ENCODE measurements around the gene GNE.
A peak's percentile ranks its signal among the peaks of the same experiment; 100 is the strongest.
"Not testable (repeated sequence)": the region's sequence is repeated elsewhere in the genome, so short reads cannot be mapped to it uniquely, and the experiment has no call there.

The GNE gene

DNA sequence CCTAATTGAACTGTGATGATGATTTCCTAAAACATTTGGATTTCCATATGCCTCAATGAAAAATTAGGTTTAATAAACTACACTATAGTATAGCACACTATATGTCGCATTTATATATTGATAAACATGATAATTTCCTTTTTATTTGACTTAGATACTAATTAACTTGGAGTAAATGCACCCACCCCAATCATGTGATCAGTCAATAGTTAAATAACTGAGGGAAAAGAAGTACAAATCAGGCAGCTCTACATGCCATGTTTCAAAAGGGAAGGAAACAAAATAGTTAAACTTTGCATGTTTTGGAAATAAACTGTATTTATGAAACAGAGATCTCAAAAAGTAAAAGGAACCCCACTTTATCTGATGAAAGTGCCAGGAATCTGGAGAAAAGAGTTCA is 18.0 kb upstream of the GNE start:
- Histone ChIP-seq H3K9me3 (ENCODE audit: control insufficient read depth in 2 of 2, low read length in 2 of 2) (no peaks in the 10 kb centered on the region), H3K4me3 (ENCODE audit: low read length in 2 of 2) (peak overlapping the region; percentile 50 to 71), H3K36me3 (ENCODE audit: control insufficient read depth in 2 of 2, insufficient read depth in 2 of 2, low read length in 2 of 2) (peaks cover 0 to 2% of the 10 kb centered on the region in 2 donors), H3K27ac (ENCODE audit: low read depth in 2 of 2, low read length in 2 of 2) (peak overlapping the region; percentile 58 to 62), H3K4me1 (ENCODE audit: control insufficient read depth in 2 of 2, insufficient read depth in 2 of 2, low read length in 2 of 2) (peaks cover 0 to 3% of the 10 kb centered on the region in 2 donors), H3K27me3 (ENCODE audit: control insufficient read depth in 2 of 2, insufficient read depth in 2 of 2, low read length in 2 of 2) (no peaks in the 10 kb centered on the region), H3K9ac (ENCODE audit: low read depth in 1 of 2, low read length in 2 of 2) (peak overlapping the region; percentile 49 to 64)

DNA sequence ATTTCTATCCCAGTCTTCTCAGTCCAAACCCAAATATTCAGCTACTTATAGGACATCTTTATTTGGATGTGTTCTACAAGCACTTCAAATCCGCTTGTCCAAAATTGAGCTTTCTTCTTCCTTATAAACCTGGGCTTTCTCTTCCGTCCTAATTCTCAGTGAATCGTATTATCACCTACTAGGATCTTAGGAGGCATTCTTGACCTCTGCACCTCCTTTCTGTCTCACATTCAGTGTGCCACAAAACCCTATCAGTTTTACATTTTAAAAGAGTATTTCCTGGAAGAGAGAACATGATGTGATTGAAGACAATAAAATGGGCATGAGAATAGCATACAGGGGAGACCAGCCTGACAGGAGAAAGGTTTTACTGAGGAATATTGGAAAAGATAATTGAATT is 16.8 kb upstream of the GNE start:
- H3K9me3 ChIP-seq (ENCODE audit: control insufficient read depth in 2 of 2, low read length in 2 of 2), result no peaks in the 10 kb centered on the region
- peak overlapping the region; percentile 56 to 58 for H3K27ac ChIP-seq (ENCODE audit: low read depth in 2 of 2, low read length in 2 of 2)
- peak overlapping the region; percentile 50 to 71 for H3K4me3 ChIP-seq (ENCODE audit: low read length in 2 of 2)
- H3K4me1 ChIP-seq (ENCODE audit: control insufficient read depth in 2 of 2, insufficient read depth in 2 of 2, low read length in 2 of 2), result peaks cover 0 to 3% of the 10 kb centered on the region in 2 donors
- H3K9ac ChIP-seq (ENCODE audit: low read depth in 1 of 2, low read length in 2 of 2), result peak overlapping the region; percentile 41 to 64
- peaks cover 0 to 2% of the 10 kb centered on the region in 2 donors for H3K36me3 ChIP-seq (ENCODE audit: control insufficient read depth in 2 of 2, insufficient read depth in 2 of 2, low read length in 2 of 2)
- no peaks in the 10 kb centered on the region for H3K27me3 ChIP-seq (ENCODE audit: control insufficient read depth in 2 of 2, insufficient read depth in 2 of 2, low read length in 2 of 2)

DNA sequence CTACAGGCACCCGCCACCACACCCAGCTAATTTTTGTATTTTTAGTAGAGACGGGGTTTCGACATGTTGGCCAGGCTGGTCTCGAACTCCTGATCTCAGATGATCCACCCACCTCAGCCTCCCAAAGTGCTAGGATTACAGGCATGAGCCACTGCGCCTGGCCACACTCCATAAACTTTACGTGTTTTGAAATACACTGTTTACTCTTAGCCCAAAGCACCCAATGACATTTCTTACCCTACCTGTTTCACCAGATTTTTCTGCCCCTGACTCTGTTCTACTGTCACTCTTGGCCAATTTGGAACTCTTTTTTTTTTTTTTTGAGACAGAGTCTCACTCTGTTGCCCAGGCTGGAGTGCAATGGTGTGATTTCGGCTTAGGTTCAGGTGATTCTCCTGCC is 15.1 kb upstream of the GNE start:
- not testable (repeated sequence) for H3K4me3 ChIP-seq (ENCODE audit: low read length in 2 of 2); H3K36me3 ChIP-seq (ENCODE audit: control insufficient read depth in 2 of 2, insufficient read depth in 2 of 2, low read length in 2 of 2); H3K9ac ChIP-seq (ENCODE audit: low read depth in 1 of 2, low read length in 2 of 2); H3K27ac ChIP-seq (ENCODE audit: low read depth in 2 of 2, low read length in 2 of 2); H3K27me3 ChIP-seq (ENCODE audit: control insufficient read depth in 2 of 2, insufficient read depth in 2 of 2, low read length in 2 of 2); H3K9me3 ChIP-seq (ENCODE audit: control insufficient read depth in 2 of 2, low read length in 2 of 2)
- peaks cover 0 to 13% of the 10 kb centered on the region in 2 donors for H3K4me1 ChIP-seq (ENCODE audit: control insufficient read depth in 2 of 2, insufficient read depth in 2 of 2, low read length in 2 of 2)

DNA sequence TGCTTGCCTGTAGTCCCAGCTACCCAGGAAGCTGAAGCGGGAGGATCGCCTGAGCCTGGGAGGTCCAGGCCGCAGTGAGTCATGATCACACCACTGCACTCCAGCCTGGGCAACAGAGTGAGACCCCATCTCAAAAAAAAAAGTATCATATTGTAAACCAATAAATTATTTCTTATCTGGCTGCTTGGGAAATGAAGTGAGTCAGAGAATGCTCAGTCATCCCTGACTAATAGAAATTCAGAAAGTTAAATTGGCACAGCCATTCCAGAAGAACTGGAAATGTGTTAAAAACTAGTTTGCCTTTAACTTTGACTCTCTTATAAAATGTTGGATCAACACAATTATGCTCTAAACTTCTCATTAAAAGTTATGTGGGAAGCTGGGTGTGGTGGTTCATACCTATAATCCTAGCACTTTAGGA is 9.8 kb upstream of the GNE start:
- Histone ChIP-seq H3K4me1 (ENCODE audit: control insufficient read depth in 2 of 2, insufficient read depth in 2 of 2, low read length in 2 of 2) (peaks cover 0 to 15% of the 10 kb centered on the region in 2 donors), H3K27me3 (ENCODE audit: control insufficient read depth in 2 of 2, insufficient read depth in 2 of 2, low read length in 2 of 2) (no peaks in the 10 kb centered on the region), H3K9ac (ENCODE audit: low read depth in 1 of 2, low read length in 2 of 2) (no peak overlapping the region), H3K9me3 (ENCODE audit: control insufficient read depth in 2 of 2, low read length in 2 of 2) (no peaks in the 10 kb centered on the region), H3K27ac (ENCODE audit: low read depth in 2 of 2, low read length in 2 of 2) (peak overlapping the region in 1 of 2 donors; percentile 72), H3K36me3 (ENCODE audit: control insufficient read depth in 2 of 2, insufficient read depth in 2 of 2, low read length in 2 of 2) (peaks cover 0 to 2% of the 10 kb centered on the region in 2 donors), H3K4me3 (ENCODE audit: low read length in 2 of 2) (no peak overlapping the region)

DNA sequence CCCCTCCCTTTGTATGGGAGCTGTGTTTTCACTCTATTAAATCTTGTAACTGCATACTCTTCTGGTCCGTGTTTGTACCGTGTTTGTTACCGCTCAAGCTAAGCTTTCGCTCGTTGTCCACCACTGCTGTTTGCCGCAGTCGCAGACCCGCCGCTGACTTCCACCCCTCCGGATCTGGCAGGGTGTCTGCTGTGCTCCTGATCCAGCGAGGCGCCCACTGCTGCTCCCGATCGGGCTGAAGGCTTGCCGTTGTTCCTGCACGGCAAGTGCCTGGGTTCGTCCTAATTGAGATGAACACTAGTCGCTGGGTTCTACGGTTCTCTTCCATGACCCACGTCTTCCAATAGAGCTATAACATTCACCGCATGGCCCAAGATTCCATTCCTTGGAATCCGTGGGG is 6.6 kb upstream of the GNE start:
- H3K4me1 ChIP-seq (ENCODE audit: control insufficient read depth in 2 of 2, insufficient read depth in 2 of 2, low read length in 2 of 2), result peaks cover 0 to 14% of the 10 kb centered on the region in 2 donors
- no peak overlapping the region for H3K27ac ChIP-seq (ENCODE audit: low read depth in 2 of 2, low read length in 2 of 2)
- no peaks in the 10 kb centered on the region for H3K27me3 ChIP-seq (ENCODE audit: control insufficient read depth in 2 of 2, insufficient read depth in 2 of 2, low read length in 2 of 2)
- H3K4me3 ChIP-seq (ENCODE audit: low read length in 2 of 2), result no peak overlapping the region
- H3K36me3 ChIP-seq (ENCODE audit: control insufficient read depth in 2 of 2, insufficient read depth in 2 of 2, low read length in 2 of 2), result no peaks in the 10 kb centered on the region
- no peaks in the 10 kb centered on the region for H3K9me3 ChIP-seq (ENCODE audit: control insufficient read depth in 2 of 2, low read length in 2 of 2)
- no peak overlapping the region for H3K9ac ChIP-seq (ENCODE audit: low read depth in 1 of 2, low read length in 2 of 2)

DNA sequence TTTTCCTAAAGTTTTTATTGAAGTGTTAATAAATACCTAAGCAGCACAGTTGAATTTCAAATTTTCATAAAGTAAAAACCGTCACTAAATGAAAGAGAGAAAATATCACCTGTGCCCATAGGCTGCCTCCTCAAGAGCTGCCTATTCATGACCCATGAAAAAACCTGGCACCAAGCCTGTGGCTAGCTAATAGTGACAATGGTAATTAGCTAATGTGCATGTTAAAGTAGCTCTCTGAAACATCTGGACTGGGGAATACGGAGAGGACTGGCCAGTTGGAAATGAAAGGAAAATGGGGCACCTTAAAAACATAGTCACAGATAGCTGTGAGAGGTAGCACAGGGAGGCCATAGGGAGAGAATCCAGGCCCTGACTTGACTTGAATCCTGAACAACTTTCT is 5.4 kb upstream of the GNE start:
- H3K9me3 ChIP-seq (ENCODE audit: control insufficient read depth in 2 of 2, low read length in 2 of 2), result no peaks in the 10 kb centered on the region
- no peaks in the 10 kb centered on the region for H3K27me3 ChIP-seq (ENCODE audit: control insufficient read depth in 2 of 2, insufficient read depth in 2 of 2, low read length in 2 of 2)
- H3K36me3 ChIP-seq (ENCODE audit: control insufficient read depth in 2 of 2, insufficient read depth in 2 of 2, low read length in 2 of 2), result no peaks in the 10 kb centered on the region
- no peak overlapping the region for H3K9ac ChIP-seq (ENCODE audit: low read depth in 1 of 2, low read length in 2 of 2)
- no peak overlapping the region for H3K4me3 ChIP-seq (ENCODE audit: low read length in 2 of 2)
- H3K27ac ChIP-seq (ENCODE audit: low read depth in 2 of 2, low read length in 2 of 2), result no peak overlapping the region
- peaks cover 3 to 13% of the 10 kb centered on the region in 2 donors for H3K4me1 ChIP-seq (ENCODE audit: control insufficient read depth in 2 of 2, insufficient read depth in 2 of 2, low read length in 2 of 2)

DNA sequence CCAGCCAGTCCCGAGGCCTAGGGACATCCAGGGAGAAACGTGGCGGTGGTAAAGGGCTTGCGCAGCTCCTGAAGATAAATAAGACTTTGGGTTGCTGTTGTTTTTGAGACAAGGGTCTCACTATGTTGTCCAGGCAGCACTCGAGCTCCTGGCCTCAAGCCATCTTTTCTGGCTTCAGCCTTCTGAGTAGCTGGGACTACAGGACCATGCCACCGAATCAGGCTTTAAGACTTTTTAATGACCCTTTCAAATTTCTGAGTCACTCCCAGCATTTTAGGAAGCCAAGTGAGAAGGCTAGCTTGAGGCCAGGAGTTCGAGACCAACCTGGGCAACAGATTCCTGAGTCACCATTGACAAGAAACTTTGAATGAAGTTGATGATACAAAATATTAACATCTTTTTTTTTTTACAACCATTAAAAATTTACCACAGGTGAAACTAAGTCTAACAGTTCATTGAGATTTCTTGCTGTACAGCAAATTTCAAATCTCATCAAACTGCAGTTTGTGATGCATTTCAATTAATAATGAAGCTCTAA is 817 bp upstream of the GNE start:
- H3K4me1 ChIP-seq (ENCODE audit: control insufficient read depth in 2 of 2, insufficient read depth in 2 of 2, low read length in 2 of 2), result peaks cover 6 to 10% of the 10 kb centered on the region in 2 donors
- H3K9me3 ChIP-seq (ENCODE audit: control insufficient read depth in 2 of 2, low read length in 2 of 2), result no peaks in the 10 kb centered on the region
- H3K36me3 ChIP-seq (ENCODE audit: control insufficient read depth in 2 of 2, insufficient read depth in 2 of 2, low read length in 2 of 2), result no peaks in the 10 kb centered on the region
- H3K9ac ChIP-seq (ENCODE audit: low read depth in 1 of 2, low read length in 2 of 2), result peak overlapping the region; percentile 66 to 83
- no peaks in the 10 kb centered on the region for H3K27me3 ChIP-seq (ENCODE audit: control insufficient read depth in 2 of 2, insufficient read depth in 2 of 2, low read length in 2 of 2)
- peak overlapping the region; percentile 79 to 80 for H3K4me3 ChIP-seq (ENCODE audit: low read length in 2 of 2)
- peak overlapping the region; percentile 92 to 94 for H3K27ac ChIP-seq (ENCODE audit: low read depth in 2 of 2, low read length in 2 of 2)

DNA sequence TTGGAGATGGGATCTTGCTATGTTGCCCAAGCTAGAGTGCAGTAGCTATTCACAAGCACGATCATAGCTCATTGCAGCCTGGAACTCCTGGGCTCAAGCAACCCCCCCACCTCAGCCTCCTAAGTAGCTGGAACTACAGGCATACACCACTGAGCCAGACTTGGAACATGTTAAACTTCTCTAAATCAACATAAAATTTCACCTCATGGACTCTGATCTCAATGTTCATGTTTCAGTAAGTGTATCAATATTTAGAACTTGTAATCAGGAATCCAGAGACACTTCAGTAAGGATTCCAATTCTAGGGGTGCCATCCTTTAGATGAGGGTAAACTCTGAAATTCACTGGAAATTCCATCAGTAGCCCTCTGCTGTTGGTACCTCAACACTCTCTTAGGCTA is 6.8 kb downstream of the GNE start:
- Histone ChIP-seq H3K4me3 (ENCODE audit: low read length in 2 of 2) (no peak overlapping the region), H3K9me3 (ENCODE audit: control insufficient read depth in 2 of 2, low read length in 2 of 2) (no peaks in the 10 kb centered on the region), H3K27me3 (ENCODE audit: control insufficient read depth in 2 of 2, insufficient read depth in 2 of 2, low read length in 2 of 2) (no peaks in the 10 kb centered on the region), H3K27ac (ENCODE audit: low read depth in 2 of 2, low read length in 2 of 2) (no peak overlapping the region), H3K36me3 (ENCODE audit: control insufficient read depth in 2 of 2, insufficient read depth in 2 of 2, low read length in 2 of 2) (peaks cover 3 to 7% of the 10 kb centered on the region in 2 donors), H3K4me1 (ENCODE audit: control insufficient read depth in 2 of 2, insufficient read depth in 2 of 2, low read length in 2 of 2) (peaks cover 0 to 9% of the 10 kb centered on the region in 2 donors), H3K9ac (ENCODE audit: low read depth in 1 of 2, low read length in 2 of 2) (no peak overlapping the region)

DNA sequence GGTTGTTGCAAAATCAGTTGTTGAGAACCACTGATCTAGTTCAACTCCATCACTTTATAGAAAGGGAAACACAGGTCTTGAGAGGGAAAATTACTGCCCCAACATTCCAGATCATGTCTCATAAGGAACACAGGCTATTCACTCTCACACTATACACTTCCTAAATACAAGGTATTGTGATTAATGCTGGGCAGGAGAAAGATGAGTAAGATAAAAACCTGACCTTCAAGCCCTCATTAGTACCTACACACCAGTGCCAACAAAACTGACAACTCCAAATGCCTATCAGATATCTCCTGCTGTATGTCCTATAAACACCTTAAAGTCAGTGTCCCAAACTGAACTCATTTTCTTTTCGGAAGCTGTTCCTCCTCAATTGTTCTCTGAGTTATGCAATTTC is 8.2 kb downstream of the GNE start:
- H3K4me3 ChIP-seq (ENCODE audit: low read length in 2 of 2), result no peak overlapping the region
- H3K9me3 ChIP-seq (ENCODE audit: control insufficient read depth in 2 of 2, low read length in 2 of 2), result no peaks in the 10 kb centered on the region
- H3K36me3 ChIP-seq (ENCODE audit: control insufficient read depth in 2 of 2, insufficient read depth in 2 of 2, low read length in 2 of 2), result peaks cover 11 to 15% of the 10 kb centered on the region in 2 donors
- peaks cover 0 to 9% of the 10 kb centered on the region in 2 donors for H3K4me1 ChIP-seq (ENCODE audit: control insufficient read depth in 2 of 2, insufficient read depth in 2 of 2, low read length in 2 of 2)
- no peak overlapping the region for H3K9ac ChIP-seq (ENCODE audit: low read depth in 1 of 2, low read length in 2 of 2)
- H3K27ac ChIP-seq (ENCODE audit: low read depth in 2 of 2, low read length in 2 of 2), result no peak overlapping the region
- H3K27me3 ChIP-seq (ENCODE audit: control insufficient read depth in 2 of 2, insufficient read depth in 2 of 2, low read length in 2 of 2), result no peaks in the 10 kb centered on the region

DNA sequence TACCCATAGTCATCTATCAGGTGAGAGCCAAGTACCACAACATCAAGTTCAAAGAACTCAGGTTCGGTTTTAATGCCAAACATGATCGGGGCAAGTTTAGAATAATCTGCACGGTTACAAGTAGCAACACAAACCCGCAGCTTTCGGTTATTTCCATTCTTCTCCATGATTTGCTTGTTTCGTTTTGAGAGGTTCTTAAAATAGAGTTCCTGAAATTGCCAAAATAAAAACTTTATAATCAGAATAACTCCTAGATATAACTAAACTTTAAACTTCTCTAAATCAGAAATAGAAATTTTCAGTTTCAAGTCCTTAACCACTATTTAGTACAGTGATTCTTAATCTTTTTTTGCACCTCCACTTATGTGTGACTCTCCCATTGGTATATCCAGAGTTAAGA is 9.1 kb downstream of the GNE start:
- Histone ChIP-seq H3K9me3 (ENCODE audit: control insufficient read depth in 2 of 2, low read length in 2 of 2) (no peaks in the 10 kb centered on the region), H3K27ac (ENCODE audit: low read depth in 2 of 2, low read length in 2 of 2) (no peak overlapping the region), H3K9ac (ENCODE audit: low read depth in 1 of 2, low read length in 2 of 2) (no peak overlapping the region), H3K27me3 (ENCODE audit: control insufficient read depth in 2 of 2, insufficient read depth in 2 of 2, low read length in 2 of 2) (no peaks in the 10 kb centered on the region), H3K4me3 (ENCODE audit: low read length in 2 of 2) (no peak overlapping the region), H3K36me3 (ENCODE audit: control insufficient read depth in 2 of 2, insufficient read depth in 2 of 2, low read length in 2 of 2) (peaks cover 13 to 15% of the 10 kb centered on the region in 2 donors), H3K4me1 (ENCODE audit: control insufficient read depth in 2 of 2, insufficient read depth in 2 of 2, low read length in 2 of 2) (peaks cover 0 to 9% of the 10 kb centered on the region in 2 donors)

DNA sequence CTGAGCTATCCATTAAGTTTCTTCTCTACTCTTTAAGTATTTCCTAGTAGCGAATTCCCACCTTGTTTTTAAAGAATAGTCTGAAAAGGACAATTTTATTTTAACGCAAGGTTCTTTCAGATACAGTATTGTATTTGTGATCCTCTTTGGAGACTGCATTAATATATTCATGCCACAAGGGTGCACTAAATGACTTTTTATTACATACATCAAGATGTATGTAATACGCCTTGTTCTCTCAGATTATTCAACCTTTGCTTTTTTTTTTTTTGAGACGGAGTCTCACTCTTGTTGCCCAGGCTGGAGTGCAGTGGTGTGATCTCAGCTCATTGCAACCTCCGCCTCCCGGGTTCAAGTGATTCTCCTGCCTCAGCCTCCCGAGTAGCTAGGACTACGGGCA is 10.2 kb downstream of the GNE start:
- not testable (repeated sequence) for H3K9ac ChIP-seq (ENCODE audit: low read depth in 1 of 2, low read length in 2 of 2); H3K27ac ChIP-seq (ENCODE audit: low read depth in 2 of 2, low read length in 2 of 2); H3K27me3 ChIP-seq (ENCODE audit: control insufficient read depth in 2 of 2, insufficient read depth in 2 of 2, low read length in 2 of 2)

More for the DNA sequence above, 10.2 kb downstream of the GNE start:
- H3K9me3 ChIP-seq (ENCODE audit: control insufficient read depth in 2 of 2, low read length in 2 of 2); H3K4me3 ChIP-seq (ENCODE audit: low read length in 2 of 2); H3K4me1 ChIP-seq (ENCODE audit: control insufficient read depth in 2 of 2, insufficient read depth in 2 of 2, low read length in 2 of 2): not testable (repeated sequence)
- H3K36me3 ChIP-seq (ENCODE audit: control insufficient read depth in 2 of 2, insufficient read depth in 2 of 2, low read length in 2 of 2), result peaks cover 15 to 20% of the 10 kb centered on the region in 2 donors

Measured in mucosa of rectum (tissue), 2 donors.